Measurements from ENCODE around the gene POLR3B.
"Not testable (repeated sequence)": the region's sequence is repeated elsewhere in the genome, so short reads cannot be mapped to it uniquely, and the experiment has no call there.

The POLR3B gene

DNA sequence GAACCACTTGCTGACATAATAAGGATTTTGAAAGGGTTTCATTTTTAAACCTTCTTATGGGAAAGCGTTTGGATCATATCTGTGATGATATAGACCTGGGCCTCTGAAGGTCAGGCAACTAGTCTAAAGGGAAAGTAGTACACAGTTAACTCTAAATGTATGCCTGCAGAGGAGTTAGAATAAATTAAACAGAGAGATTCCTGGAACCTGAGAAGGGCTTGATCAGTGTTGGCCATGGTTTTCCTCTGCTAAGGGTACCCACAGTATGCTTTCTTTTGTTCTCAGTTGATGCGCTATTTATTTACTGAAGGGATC is 14.4 kb upstream of the POLR3B start:
- FAIRE-seq = no peak

GRCh38 chr12:106344131-106344530 is 13.4 kb upstream of the POLR3B start:
- FAIRE-seq = no peak

GRCh38 chr12:106345746-106346145 is 11.8 kb upstream of the POLR3B start:
- FAIRE-seq = no peak

- no peak for FAIRE-seq
Observed at GRCh38 chr12:106348411-106348810, 9.1 kb upstream of the POLR3B start.

DNA sequence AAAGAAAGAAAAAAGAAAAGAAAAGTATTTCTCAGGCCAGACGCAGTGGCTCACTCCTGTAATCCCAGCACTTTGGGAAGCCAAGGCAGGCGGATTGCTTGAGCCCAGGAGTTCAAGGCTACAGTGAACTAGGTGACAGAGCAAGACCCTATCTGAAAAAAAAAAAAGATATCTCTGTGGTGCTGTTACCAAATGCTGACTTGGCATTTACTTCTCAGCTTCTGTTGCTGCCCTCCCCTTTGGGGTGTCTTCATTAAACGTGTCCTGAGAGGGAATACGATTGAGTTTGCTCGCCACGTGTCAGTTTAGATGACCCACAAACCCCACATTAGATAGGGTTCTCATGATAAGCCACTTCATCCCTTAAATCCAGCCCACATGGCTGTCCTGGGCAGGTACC is 4.4 kb upstream of the POLR3B start:
- FAIRE-seq = no peak

DNA sequence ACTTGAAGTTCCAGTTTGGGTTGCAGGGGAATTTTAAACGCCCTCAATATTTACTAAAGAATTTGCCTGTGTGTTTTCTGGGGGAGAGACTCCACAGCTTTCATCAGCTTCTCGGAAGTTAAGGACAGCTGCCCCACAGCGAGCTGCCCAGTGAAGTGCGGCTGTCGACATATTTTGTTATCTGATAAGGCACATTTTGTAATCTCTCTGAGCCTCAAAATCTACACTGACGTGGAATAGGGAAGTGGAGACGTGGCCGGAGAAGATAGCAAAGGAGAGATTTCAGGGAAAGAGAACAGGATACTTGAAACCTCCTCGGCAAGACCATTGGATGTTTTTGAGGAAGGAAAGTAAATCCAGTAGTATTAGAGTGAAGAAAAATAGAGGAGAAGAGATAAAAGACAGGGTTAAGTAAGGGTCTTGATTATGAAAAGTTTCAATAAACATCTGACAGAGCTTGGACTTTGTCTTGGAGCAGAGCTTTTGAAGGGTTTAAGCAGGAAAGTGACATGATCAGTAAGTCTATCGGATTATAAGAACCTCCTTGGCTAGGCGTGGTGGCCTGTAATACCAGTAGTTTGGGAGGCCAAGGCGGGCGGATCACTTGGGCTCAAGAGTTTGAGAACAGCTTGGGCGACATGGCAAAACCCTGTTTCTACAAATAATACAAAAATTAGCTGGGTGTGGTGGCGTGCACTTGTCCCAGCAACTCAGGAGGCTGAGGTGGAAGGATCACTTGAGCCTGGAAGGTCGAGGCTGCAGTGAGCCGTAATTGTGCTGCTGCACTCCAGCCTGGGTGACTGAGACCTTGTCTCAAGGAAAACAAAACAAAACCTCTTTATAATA is 1.1 kb downstream of the POLR3B start:
- FAIRE-seq = no peak

GRCh38 chr12:106359646-106360399 is 2.3 kb downstream of the POLR3B start:
- FAIRE-seq = no peak

- no peak for FAIRE-seq
Observed at GRCh38 chr12:106360400-106360994, 2.9 kb downstream of the POLR3B start.

DNA sequence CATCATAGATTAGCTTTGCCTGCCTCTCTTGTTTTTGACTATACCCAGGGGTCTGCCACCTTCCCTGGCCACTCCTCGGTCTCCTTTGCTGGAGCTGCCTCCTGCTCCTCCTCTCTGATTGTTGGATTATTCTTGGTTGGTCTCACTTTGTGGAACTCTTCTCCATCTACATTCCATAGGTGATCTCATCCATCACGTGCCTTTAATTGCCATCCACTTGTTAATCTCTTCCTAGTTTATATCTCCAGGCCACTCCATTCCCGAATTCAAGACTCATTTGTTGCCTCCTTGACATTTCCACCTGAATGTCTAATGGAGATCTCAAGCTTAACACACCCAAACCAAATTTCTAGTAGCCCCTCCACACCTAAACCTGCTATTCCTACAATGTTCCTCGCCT is 5.4 kb downstream of the POLR3B start:
- FAIRE-seq = no peak

GRCh38 chr12:106364261-106364660 is 6.7 kb downstream of the POLR3B start:
- no peak for FAIRE-seq

DNA sequence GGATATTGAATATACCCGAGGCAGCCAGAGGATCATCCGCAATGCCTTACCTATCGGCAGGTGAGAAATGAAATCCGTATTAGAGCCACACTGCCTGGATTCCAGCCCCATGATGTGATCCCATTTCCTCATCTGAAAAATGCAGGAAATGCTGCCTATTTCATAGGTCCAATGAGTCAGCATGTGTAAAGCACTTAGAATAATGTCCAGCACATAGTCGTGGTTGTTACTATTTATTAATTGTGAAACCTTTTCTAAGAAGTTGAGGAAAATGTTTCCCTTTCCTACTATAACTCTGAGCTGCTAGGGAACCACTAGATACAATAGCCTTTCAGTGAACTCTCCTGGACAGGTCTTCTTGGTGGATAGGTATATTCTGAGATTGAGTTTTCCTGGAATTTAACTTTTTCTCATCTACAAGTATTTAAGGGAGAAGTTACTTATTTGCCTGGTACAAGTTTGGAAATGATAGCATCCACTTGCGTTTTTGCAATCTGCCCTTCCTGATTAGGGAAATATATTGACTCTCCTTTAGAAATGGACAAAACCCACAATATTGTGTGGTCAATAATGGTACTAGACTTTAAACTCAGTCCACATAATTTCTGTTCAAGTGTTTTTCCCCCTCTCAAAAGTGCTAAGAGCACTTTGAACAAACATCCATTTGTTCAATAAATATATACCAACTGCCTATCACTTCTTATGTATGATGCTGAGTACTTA is 12.2 kb downstream of the POLR3B start:
- FAIRE-seq = no peak

- no peak for FAIRE-seq
Observed at GRCh38 chr12:106378788-106379187, 21.2 kb downstream of the POLR3B start.

DNA sequence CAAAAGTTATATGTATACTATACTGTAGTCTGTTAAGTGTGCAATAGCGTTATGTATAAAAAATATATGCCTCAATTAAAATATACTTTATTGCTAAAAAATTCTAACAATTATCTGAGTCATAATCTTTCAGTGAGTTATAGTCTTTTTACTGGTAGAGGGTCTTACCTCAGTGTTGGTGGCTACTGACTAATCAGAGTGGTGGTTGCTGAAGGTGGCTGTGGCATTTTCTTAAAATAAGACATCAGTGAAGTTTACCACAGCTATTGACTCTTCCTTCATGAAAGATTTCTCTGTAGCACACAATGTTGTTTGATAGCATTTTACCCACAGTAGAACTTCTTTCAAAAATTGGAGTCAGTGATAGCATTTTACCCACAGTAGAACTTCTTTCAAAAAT is 23.4 kb downstream of the POLR3B start:
- no peak for FAIRE-seq

DNA sequence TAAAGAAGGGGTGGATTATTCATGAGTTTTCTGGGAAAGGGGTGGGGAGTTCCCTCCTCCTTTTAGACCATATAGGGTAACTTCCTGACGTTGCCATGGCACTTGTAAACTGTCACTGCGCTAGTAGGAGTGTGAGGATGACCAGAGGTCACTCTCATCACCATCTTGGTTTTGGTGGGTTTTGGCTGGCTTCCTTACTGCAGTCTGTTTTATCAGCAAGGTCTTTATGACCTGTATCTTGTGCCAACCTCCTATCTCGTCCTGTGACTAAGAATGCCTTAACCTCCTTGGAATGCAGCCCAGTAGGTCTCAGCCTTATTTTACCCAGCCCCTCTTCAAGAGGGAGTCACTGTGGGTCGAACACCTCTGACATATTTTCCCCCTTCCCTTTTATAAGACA is 24.3 kb downstream of the POLR3B start:
- FAIRE-seq = not testable (repeated sequence)

DNA sequence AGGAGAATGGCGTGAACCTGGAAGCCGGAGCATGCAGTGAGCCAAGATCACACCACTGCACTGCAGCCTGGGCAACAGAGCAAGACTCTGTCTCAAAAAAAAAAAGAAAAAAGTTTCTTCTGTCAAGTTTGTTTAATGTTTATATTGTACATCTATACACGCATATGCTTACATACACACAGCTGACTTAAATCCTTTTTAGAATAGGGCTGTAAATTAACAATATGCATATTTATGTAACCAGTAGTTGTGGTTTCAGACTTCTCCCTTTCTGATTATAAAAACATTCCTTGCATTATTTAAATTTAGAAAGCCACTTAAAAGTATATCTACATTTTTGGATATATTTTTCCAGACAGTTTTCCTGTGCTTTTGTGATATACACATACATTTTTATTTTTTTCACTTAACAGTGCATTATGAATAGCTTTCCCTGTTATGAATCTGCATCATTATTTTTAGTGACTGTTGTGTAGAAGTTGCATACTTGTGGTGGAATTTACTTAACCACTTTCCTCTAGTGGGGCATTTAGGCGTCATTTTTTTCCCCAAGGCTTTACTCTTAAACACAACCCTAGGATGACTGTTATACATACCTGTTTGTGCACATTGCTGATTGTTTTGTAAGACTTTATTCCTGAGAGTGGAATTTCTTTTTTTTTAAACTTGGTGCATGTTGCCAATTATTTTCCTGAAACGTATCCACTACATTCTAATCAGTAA is 29.4 kb downstream of the POLR3B start:
- no peak for FAIRE-seq

DNA sequence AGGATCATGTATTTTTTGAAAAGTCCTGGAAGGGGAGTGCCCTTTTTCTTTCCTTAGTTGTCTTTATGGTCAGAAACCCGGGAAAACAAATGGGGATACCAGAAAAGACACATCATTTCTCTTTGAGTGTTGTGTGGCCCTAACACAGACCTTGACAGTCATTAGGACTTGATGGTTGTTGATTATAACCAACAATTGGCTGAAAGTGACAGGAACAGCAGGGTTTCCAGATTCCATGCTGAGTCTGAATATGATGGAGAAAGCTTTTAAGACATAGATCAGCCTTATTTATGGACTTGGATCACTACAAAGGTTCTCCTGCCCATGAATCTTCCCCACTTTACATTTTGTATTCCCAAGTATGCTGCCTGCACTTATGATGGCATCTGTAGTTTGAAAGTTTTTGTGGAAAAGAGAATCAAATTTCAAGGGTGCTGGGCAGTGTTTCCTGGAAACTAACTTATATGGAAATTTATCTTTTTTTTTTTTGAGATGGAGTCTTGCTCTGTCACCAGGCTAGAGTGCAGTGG is 30.4 kb downstream of the POLR3B start:
- FAIRE-seq = no peak

- FAIRE-seq = no peak
Observed at GRCh38 chr12:106389151-106389550, 31.6 kb downstream of the POLR3B start.

DNA sequence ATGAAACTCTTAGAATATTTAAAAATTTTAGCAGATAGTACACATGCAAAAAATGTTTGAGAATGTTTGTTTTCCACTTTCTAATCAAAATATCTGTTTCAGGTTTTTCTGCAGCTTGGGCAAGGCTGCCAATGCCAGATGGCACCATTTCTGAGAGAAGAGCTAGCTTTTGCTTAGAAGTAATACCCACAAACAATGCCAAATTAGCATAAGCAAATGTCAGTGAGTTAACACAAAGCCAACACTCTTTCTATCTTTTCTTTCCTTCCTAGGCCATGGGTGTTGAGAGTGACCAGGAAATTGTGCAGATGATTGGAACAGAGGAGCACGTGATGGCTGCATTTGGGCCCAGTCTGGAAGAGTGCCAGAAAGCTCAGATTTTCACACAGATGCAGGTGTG is 35.2 kb downstream of the POLR3B start:
- no peak for FAIRE-seq

DNA sequence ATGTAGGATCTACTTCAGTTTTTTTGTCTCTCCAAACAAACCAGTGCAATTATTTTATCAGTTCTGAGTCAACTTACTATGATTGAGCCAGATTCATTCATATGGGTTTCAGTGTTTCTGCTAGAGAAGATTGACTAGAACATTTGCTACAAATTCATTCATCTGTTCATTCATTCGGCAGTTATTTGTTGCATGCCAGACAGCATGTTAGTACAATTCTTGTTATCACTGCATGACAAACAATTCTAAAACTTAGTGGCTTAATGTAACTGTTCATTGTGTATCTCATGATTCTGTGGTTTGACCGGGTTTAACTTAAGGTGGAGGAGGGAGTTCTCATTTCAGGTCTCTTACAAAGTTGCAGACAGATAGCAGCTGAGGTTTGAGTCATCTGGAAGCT is 52.3 kb downstream of the POLR3B start:
- no peak for FAIRE-seq

GRCh38 chr12:106412563-106412962 is 55.0 kb downstream of the POLR3B start:
- FAIRE-seq = no peak

DNA sequence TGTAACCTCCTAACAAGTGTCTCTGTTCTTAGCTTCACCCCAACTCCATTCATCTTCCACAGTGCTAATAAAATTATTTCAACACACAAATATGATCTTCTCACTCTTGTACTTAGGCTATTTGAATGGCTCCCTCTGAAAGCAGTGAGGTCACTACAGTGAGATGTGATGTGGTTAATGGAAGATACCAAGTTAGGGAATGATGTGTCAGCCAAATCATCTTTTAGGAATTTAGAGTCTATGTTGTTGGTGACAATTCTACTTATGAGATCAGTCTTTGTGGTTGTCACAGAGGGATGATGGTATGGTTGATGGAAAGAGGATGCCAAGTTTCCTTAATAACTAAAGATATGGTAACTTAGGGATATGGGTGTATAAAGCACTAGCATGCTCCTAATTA is 57.6 kb downstream of the POLR3B start:
- no peak for FAIRE-seq

GRCh38 chr12:106416273-106416672 is 58.7 kb downstream of the POLR3B start:
- no peak for FAIRE-seq
